Parathyroid adenoma (tissue), 2 donors: ENCODE measurements around the gene NPIPB8.
"Not testable (repeated sequence)": the region's sequence is repeated elsewhere in the genome, so short reads cannot be mapped to it uniquely, and the experiment has no call there.

Experiments used
- H2AFZ ChIP-seq: fragments of 300-600 bp; sonication (generic); one replicate; pipeline ENCODE4 v1.7.0; 2017; ENCODE audit warnings: antibody characterized with exemption, mild to moderate bottlenecking
- H3K27ac ChIP-seq: fragments of 300-600 bp; sonication (generic); one replicate; pipeline ENCODE4 v1.7.0; 2017
- H3K27me3 ChIP-seq: fragments of 300-600 bp; sonication (generic); one replicate; pipeline ENCODE4 v1.7.0; 2017; ENCODE audit warnings: low read length; ENCODE audit not compliant: control insufficient read depth, insufficient read depth
- H3K36me3 ChIP-seq: fragments of 300-600 bp; sonication (generic); one replicate; pipeline ENCODE4 v1.7.0; 2017; ENCODE audit warnings: low read length; ENCODE audit not compliant: control insufficient read depth, insufficient read depth
- H3K4me1 ChIP-seq: fragments of 300-600 bp; sonication (generic); one replicate; pipeline ENCODE4 v1.7.0; 2017; ENCODE audit warnings: control low read depth
- H3K4me2 ChIP-seq: fragments of 300-600 bp; sonication (generic); one replicate; pipeline ENCODE4 v1.7.0; 2017; ENCODE audit warnings: low read length
- H3K4me3 ChIP-seq: fragments of 300-600 bp; sonication (generic); one replicate; pipeline ENCODE4 v1.7.0; 2017; ENCODE audit warnings: low read depth, low read length
- H3K79me2 ChIP-seq: fragments of 300-600 bp; sonication (generic); one replicate; pipeline ENCODE4 v1.7.0; 2017; ENCODE audit warnings: control low read depth
- H3K9ac ChIP-seq: fragments of 300-600 bp; sonication (generic); one replicate; pipeline ENCODE4 v1.7.0; 2017; ENCODE audit warnings: mild to moderate bottlenecking
- H3K9me3 ChIP-seq: fragments of 300-600 bp; sonication (generic); one replicate; pipeline ENCODE4 v1.7.0; 2017; ENCODE audit warnings: low read length; ENCODE audit not compliant: control insufficient read depth
- TF ChIP-seq, protein P1 (sequence below): fragments of 300-600 bp; sonication (generic); IDR thresholded peaks from one replicate; pipeline ENCODE4 v1.7.0; 2017; ENCODE audit warnings: antibody characterized with exemption, mild to moderate bottlenecking
- donor health status: primary hyperparathyroidism.

Gene NPIPB8

GRCh38 chr16:28637765-28638164, at the start of gene NPIPB8:
Gene NPIPB8 (plus strand): TSS chr16:28638065. CDS start chr16:28638361, 296 bp downstream.
- H3K27me3 ChIP-seq, H3K4me2 ChIP-seq, H3K9me3 ChIP-seq, H3K4me3 ChIP-seq, H3K27ac ChIP-seq, H2AFZ ChIP-seq, H3K4me1 ChIP-seq, H3K79me2 ChIP-seq, H3K36me3 ChIP-seq, H3K9ac ChIP-seq: not testable (repeated sequence)

GRCh38 chr16:28589069-28589468, 48.8 kb upstream of the NPIPB8 start:
- no peak overlapping the region for H3K9ac ChIP-seq
- no peak overlapping the region for H3K27ac ChIP-seq
- no peaks in the 10 kb centered on the region for H3K79me2 ChIP-seq
- no peaks in the 10 kb centered on the region for H3K4me1 ChIP-seq
- no peaks in the 10 kb centered on the region for H3K36me3 ChIP-seq
- TF ChIP-seq, protein P1, sequence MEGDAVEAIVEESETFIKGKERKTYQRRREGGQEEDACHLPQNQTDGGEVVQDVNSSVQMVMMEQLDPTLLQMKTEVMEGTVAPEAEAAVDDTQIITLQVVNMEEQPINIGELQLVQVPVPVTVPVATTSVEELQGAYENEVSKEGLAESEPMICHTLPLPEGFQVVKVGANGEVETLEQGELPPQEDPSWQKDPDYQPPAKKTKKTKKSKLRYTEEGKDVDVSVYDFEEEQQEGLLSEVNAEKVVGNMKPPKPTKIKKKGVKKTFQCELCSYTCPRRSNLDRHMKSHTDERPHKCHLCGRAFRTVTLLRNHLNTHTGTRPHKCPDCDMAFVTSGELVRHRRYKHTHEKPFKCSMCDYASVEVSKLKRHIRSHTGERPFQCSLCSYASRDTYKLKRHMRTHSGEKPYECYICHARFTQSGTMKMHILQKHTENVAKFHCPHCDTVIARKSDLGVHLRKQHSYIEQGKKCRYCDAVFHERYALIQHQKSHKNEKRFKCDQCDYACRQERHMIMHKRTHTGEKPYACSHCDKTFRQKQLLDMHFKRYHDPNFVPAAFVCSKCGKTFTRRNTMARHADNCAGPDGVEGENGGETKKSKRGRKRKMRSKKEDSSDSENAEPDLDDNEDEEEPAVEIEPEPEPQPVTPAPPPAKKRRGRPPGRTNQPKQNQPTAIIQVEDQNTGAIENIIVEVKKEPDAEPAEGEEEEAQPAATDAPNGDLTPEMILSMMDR = no peak
- H3K27me3 ChIP-seq = no peaks in the 10 kb centered on the region
- no peak overlapping the region for H3K4me2 ChIP-seq
- H3K9me3 ChIP-seq = no peaks in the 10 kb centered on the region
- H3K4me3 ChIP-seq = no peak overlapping the region
- H2AFZ ChIP-seq = no peak overlapping the region

GRCh38 chr16:28589930-28590329, 47.9 kb upstream of the NPIPB8 start:
- TF ChIP-seq, protein P1 = no peak
- H3K4me2 ChIP-seq = no peak overlapping the region
- no peak overlapping the region for H3K4me3 ChIP-seq
- no peak overlapping the region for H2AFZ ChIP-seq
- peaks cover 6% of the 10 kb centered on the region for H3K4me1 ChIP-seq
- no peaks in the 10 kb centered on the region for H3K36me3 ChIP-seq
- no peaks in the 10 kb centered on the region for H3K9me3 ChIP-seq
- H3K27me3 ChIP-seq = no peaks in the 10 kb centered on the region
- no peak overlapping the region for H3K27ac ChIP-seq
- H3K9ac ChIP-seq = no peak overlapping the region
- no peaks in the 10 kb centered on the region for H3K79me2 ChIP-seq

- no peaks in the 10 kb centered on the region for H3K79me2 ChIP-seq
- no peaks in the 10 kb centered on the region for H3K27me3 ChIP-seq
- no peaks in the 10 kb centered on the region for H3K36me3 ChIP-seq
- TF ChIP-seq, protein P1 = no peak
- no peak overlapping the region for H3K27ac ChIP-seq
- peaks cover 10% of the 10 kb centered on the region for H3K4me1 ChIP-seq
- no peak overlapping the region for H3K9ac ChIP-seq
- H2AFZ ChIP-seq = no peak overlapping the region
- no peak overlapping the region for H3K4me3 ChIP-seq
- H3K4me2 ChIP-seq = no peak overlapping the region
- H3K9me3 ChIP-seq = no peaks in the 10 kb centered on the region
Observed at GRCh38 chr16:28590384-28591340, 47.2 kb upstream of the NPIPB8 start.

DNA sequence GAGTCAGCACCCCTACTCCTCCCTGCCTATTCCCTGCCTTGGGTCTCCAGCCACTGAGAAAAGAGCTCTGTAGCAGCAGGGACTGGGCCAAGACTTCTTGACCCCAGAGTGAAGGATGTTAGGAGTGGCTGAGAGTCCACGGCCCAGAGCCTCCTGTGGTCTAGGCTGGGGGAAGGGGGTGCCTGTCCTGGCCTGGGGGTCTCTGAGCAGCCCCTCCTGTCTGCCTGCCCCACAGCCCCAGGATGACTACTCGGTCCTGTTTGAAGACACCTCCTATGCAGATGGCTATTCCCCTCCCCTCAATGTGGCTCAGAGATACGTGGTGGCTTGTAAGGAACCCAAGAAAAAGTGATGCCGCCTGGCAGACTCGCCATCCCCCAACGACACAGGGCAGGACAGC, 46.5 kb upstream of the NPIPB8 start:
- Histone ChIP-seq H3K4me1 (peaks cover 15% of the 10 kb centered on the region), H2AFZ (no peak overlapping the region), H3K36me3 (no peaks in the 10 kb centered on the region), H3K79me2 (no peaks in the 10 kb centered on the region), H3K27ac (no peak overlapping the region), H3K27me3 (no peaks in the 10 kb centered on the region), H3K9me3 (no peaks in the 10 kb centered on the region), H3K4me3 (no peak overlapping the region), H3K4me2 (no peak overlapping the region), H3K9ac (no peak overlapping the region)
- TF ChIP-seq, protein P1 = no peak
